ENCODE measurements around the gene ADIPOQ. TPM values are rescaled to one million over a fixed set of nuclear protein-coding genes. Genes with fewer than 3 reads are reported as not detected.
"Not testable (repeated sequence)": the region's sequence is repeated elsewhere in the genome, so short reads cannot be mapped to it uniquely, and the experiment has no call there.

Gene ADIPOQ
- total RNA-seq, 1 experiment from 2014 or later, result not detected

DNA sequence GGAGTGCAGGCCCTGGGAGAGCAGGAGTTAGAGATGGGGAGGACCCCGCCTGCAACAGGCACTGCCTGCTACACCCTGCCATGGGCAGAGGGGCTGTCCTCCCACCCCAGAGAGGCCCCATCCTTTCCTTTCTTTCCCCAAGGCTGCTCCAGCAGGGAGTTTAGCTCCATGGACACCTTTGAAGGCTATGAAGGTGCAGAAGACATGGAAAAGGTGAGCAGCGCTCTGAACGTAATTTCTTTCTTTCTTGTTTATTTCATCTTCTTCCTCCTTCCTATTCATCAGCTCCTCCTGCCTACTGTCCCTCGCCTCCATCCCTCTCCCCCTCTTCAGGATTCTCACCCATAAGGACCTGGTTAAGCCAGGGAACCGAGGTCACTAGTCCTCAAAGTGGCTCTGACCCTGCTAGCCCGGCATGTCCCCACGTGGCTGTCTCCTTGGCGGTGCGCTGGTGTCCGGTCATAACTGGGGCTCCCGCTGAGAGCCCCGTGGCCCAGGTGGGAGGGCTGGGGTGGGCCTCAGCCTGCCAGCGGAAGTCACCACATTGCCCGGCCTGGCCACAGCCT lies 16.0 kb upstream of the ADIPOQ start:
- DNase-seq (ENCODE audit: low spot score), result no peak

DNA sequence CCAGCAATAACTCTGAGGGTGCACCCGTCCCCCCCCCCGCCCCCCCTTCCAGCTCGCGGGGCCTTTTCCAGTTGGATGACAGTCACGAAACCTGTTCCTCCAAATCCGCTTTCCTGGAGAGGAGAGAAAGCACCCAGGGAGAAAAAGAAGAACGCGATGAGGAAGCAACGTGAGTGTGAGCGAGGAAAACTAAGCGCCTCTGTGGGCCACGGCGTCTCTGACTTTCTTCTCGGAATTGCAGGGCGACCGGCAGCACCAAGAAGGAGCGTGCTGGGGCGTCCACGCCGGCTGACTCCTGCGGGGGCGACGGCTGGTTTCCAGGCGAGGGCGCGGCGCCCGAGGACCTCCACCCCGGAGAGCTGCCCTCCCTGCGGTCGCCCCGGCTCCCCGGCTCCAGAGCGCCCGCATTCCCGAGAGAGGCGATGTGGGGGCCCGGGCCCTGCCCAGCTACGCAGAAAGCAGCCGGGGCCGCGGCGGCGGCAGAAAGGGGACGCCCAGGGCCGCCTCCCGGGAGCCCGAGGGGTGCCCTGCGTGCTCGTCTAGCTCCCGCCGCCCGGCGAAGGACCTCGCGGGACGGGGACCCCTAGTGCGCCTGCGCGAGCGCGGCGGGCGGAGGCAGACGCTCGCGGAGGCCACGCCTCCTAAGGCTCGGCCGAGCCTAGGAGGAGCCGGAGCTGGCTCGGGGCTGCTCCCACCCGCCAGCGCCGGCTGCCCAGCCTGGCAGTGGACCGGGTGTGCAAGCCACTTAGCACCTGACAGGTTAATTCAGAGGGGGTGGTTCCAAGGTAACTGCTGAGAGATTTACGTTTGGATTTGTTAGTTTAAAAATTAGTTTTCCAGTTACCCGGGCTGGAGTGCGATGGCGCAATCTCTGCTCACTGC lies 15.3 kb upstream of the ADIPOQ start:
- DNase-seq (ENCODE audit: low spot score), result peak; percentile 63

DNA sequence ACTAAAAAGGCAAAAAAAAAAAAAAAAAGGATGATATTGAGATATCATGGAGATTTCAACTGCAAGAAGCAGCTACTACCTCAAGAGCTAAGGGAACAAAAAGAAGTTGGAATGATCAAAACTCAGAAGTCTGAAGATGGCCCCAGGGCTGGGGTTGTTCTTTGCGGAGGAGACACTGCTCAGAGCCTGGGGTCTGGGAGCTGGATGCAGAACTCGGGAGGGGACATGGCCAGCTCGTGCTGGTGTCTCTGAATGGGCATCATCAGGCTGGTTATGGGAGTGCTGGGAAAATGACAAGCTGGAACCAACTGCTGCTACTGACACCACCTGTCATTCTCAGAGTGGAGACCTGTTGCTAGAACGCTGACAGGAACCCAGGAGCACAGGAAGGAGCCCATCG lies 14.2 kb upstream of the ADIPOQ start:
- DNase-seq (ENCODE audit: low spot score), result no peak

- DNase-seq (ENCODE audit: low spot score), result no peak
Observed at GRCh38 chr3:186831798-186832197, 10.7 kb upstream of the ADIPOQ start.

- no peak for DNase-seq (ENCODE audit: low spot score)
Observed at GRCh38 chr3:186832276-186832675, 10.2 kb upstream of the ADIPOQ start.

- DNase-seq (ENCODE audit: low spot score), result no peak
Observed at GRCh38 chr3:186839874-186840641, 2.5 kb upstream of the ADIPOQ start.

GRCh38 chr3:186841620-186842019 lies 890 bp upstream of the ADIPOQ start:
- DNase-seq (ENCODE audit: low spot score), result no peak

DNA sequence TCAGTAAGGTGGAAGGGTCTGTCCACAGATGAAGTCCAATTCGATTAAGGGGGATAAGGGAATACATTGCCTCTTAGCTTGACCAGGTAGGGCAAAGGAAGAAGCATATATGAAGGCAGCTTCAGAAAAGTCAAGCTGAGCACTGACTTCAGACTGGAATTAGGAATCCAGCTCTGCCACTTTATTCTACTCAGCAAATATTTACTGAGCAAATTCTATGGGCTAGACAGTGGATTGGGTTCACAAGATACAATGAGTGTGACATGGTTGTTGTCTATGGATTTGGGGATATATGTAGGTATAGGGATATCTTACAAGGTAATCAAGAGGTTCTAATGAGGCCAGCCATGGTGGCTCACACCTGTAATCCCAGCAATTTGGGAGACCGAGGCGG lies 526 bp downstream of the ADIPOQ start:
- no peak for DNase-seq (ENCODE audit: low spot score)

DNA sequence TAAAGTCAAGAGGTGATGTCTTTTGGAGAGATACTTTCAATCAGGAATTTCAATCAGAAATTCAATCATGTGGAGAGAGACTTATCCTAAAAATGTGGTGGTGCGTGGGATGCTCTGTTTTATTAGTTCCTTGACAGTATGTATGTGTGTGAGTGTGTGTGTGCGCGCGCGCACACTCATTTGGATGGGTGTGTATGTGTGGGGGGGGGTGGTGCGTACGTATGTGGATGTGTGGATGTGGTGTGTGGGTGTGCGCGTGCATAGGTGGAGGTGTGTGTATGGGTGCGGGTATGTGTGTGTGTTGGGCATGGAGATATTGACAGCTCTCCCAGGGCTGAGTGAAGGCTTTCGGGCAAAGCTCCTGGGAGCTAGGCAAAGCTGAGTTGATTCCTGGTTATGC lies 2.4 kb downstream of the ADIPOQ start:
- DNase-seq (ENCODE audit: low spot score), result no peak

DNA sequence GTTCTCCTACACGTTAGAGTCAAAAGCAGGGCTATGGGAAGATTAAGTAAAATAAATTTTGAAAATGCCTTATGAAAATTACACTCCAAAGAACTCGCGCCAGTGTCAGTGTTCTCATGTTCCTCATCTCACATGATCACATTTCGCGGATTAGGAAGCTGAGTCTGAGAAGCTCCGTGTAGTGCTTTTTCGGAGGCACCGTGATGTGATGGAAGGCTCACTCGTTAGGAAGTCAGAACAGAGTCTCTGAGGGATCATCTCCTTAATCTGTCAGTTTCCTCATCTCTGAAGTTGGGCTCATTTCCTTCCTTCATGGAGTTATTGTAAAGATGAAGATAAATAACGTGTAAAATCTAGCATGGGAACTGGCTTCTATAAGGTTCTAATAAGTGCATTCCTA lies 3.2 kb downstream of the ADIPOQ start:
- no peak for DNase-seq (ENCODE audit: low spot score)

- DNase-seq (ENCODE audit: low spot score), result no peak
Observed at GRCh38 chr3:186847437-186847836, 4.9 kb downstream of the ADIPOQ start.

GRCh38 chr3:186849374-186849975 lies 7.0 kb downstream of the ADIPOQ start:
- peak; percentile 55 for DNase-seq (ENCODE audit: low spot score)

- DNase-seq (ENCODE audit: low spot score), result not testable (repeated sequence)
Observed at GRCh38 chr3:186851835-186852234, 9.3 kb downstream of the ADIPOQ start.

GRCh38 chr3:186852994-186853393 lies 10.5 kb downstream of the ADIPOQ start:
- DNase-seq (ENCODE audit: low spot score), result no peak

GRCh38 chr3:186854146-186854545 lies 11.6 kb downstream of the ADIPOQ start:
- no peak for DNase-seq (ENCODE audit: low spot score)

DNA sequence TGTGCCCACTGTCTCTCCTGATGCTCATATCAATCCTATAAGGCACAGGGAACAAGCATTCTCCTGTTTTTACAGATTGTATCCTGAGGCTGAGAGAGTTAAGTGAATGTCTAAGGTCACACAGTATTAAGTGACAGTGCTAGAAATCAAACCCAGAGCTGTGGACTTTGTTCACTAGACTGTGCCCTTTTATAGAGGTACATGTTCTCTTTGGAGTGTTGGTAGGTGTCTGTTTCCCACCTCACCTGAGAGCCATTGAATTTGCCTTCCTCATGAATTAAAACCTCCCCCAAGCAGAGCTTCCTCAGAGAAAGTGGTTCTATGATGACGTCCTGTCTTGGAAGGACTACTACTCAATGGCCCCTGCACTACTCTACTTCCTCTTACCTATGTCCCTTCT lies 12.4 kb downstream of the ADIPOQ start:
- no peak for DNase-seq (ENCODE audit: low spot score)

GRCh38 chr3:186857743-186858142 lies 15.2 kb downstream of the ADIPOQ start:
- DNase-seq (ENCODE audit: low spot score), result no peak

GRCh38 chr3:186865215-186865853 lies 22.8 kb downstream of the ADIPOQ start:
- DNase-seq (ENCODE audit: low spot score), result not testable (repeated sequence)

GRCh38 chr3:186866095-186866494 lies 23.6 kb downstream of the ADIPOQ start:
- DNase-seq (ENCODE audit: low spot score), result not testable (repeated sequence)

- DNase-seq (ENCODE audit: low spot score), result no peak
Observed at GRCh38 chr3:186869253-186870100, 27.0 kb downstream of the ADIPOQ start.
